ENCODE data around the gene PLPP6.
"Not testable (repeated sequence)": the region's sequence is repeated elsewhere in the genome, so short reads cannot be mapped to it uniquely, and the experiment has no call there.

- TF ChIP-seq, protein P1, sequence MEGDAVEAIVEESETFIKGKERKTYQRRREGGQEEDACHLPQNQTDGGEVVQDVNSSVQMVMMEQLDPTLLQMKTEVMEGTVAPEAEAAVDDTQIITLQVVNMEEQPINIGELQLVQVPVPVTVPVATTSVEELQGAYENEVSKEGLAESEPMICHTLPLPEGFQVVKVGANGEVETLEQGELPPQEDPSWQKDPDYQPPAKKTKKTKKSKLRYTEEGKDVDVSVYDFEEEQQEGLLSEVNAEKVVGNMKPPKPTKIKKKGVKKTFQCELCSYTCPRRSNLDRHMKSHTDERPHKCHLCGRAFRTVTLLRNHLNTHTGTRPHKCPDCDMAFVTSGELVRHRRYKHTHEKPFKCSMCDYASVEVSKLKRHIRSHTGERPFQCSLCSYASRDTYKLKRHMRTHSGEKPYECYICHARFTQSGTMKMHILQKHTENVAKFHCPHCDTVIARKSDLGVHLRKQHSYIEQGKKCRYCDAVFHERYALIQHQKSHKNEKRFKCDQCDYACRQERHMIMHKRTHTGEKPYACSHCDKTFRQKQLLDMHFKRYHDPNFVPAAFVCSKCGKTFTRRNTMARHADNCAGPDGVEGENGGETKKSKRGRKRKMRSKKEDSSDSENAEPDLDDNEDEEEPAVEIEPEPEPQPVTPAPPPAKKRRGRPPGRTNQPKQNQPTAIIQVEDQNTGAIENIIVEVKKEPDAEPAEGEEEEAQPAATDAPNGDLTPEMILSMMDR (conservative IDR thresholded peaks at IDR 0.05 in 1 of 2, IDR thresholded peaks at IDR 0.05 in 1 of 2; ENCODE audit: extremely low read depth in 1 of 2, insufficient read depth in 1 of 2, low read depth in 1 of 2, low read length in 2 of 2): not testable (repeated sequence)
- not testable (repeated sequence) for TF ChIP-seq EZH2 (IDR thresholded peaks at IDR 0.05; ENCODE audit: borderline replicate concordance, low read length)
Observed at GRCh38 chr9:4660665-4661064, 1.4 kb upstream of the PLPP6 start.
